K562 (cell line): Measurements from ENCODE around the gene AAMP.

Experiments used
- EZH2 ChIP-seq: IDR thresholded peaks from 2 replicates; pipeline ENCODE4 v1.6.1; 2012; ENCODE audit warnings: low read depth, mild to moderate bottlenecking, inconsistent platforms, low read length, borderline replicate concordance
- NCOA2 ChIP-seq, 2 experiments: fragments of 450-650 bp; IDR thresholded peaks; 2 replicates each; pipeline ENCODE4 v1.6.1; 2018; ENCODE audit warnings: mild to moderate bottlenecking in 2 of 2, moderate library complexity in 1 of 2; ENCODE audit not compliant: partially characterized antibody in 2 of 2

- TF ChIP-seq EZH2, result no peak
- no peak for TF ChIP-seq NCOA2 (IDR thresholded peaks at IDR 0.05; ENCODE audit: partially characterized antibody in 2 of 2)
Observed at GRCh38 chr2:218290316-218291261, 20.7 kb upstream of the AAMP start.
